K562 (cell line): ENCODE data around the gene NRM. TPM values are rescaled to one million over a fixed set of nuclear protein-coding genes. Genes with fewer than 3 reads are reported as not detected.

Experiments used
- AFF4 ChIP-seq: sonication (generic); formaldehyde crosslinking; IDR thresholded peaks from 2 replicates; pipeline ENCODE4 v1.8.0; 2023; ENCODE audit warnings: mild to moderate bottlenecking, missing genetic modification reagents
- ATF3 ChIP-seq, 2 experiments: fragments of 450-650 bp in 1 of 2; sonication (generic) in 1 of 2; formaldehyde crosslinking in 1 of 2; IDR thresholded peaks in 1 of 2; conservative IDR thresholded peaks in 1 of 2; 2 replicates each; pipeline versions ENCODE4 v1.6.1 to v1.8.1; 2016 to 2023; ENCODE audit warnings: mild to moderate bottlenecking in 2 of 2, moderate library complexity in 2 of 2, inconsistent platforms in 1 of 2, missing genetic modification reagents in 1 of 2
- CBFB ChIP-seq: sonication (generic); formaldehyde crosslinking; IDR thresholded peaks from 2 replicates; pipeline ENCODE4 v1.4.0; 2020; ENCODE audit warnings: mild to moderate bottlenecking, missing genetic modification reagents
- CC2D1A ChIP-seq: fragments of 450-650 bp; IDR thresholded peaks from 2 replicates; pipeline ENCODE4 v1.6.1; 2017; ENCODE audit warnings: mild to moderate bottlenecking
- CCNT2 ChIP-seq: IDR thresholded peaks from 2 replicates; pipeline ENCODE4 v1.6.1; 2011; ENCODE audit warnings: borderline replicate concordance, low read depth, mild to moderate bottlenecking, moderate library complexity, mixed read lengths, low read length; ENCODE audit not compliant: insufficient read length; ENCODE audit errors: extremely low read depth
- CSDE1 ChIP-seq, 2 experiments: fragments of 450-650 bp; IDR thresholded peaks; 2 replicates each; pipeline ENCODE4 v1.6.1; 2016; ENCODE audit warnings: mild to moderate bottlenecking in 1 of 2
- ELF1 ChIP-seq: fragments of 200-800 bp; sonication (Bioruptor generic); IDR thresholded peaks from 2 replicates; pipeline ENCODE4 v1.6.1; 2016; ENCODE audit warnings: missing genetic modification characterization, missing compliant biosample characterization
- ETS1 ChIP-seq: conservative IDR thresholded peaks from 2 replicates; pipeline ENCODE4 v1.6.1; 2011; ENCODE audit warnings: low read depth, mild to moderate bottlenecking, low read length; ENCODE audit not compliant: control insufficient read depth
- GABPA ChIP-seq: fragments of 200-800 bp; sonication (Bioruptor generic); conservative IDR thresholded peaks from 2 replicates; pipeline ENCODE4 v1.6.1; 2016; ENCODE audit warnings: low read depth, missing genetic modification characterization, missing compliant biosample characterization
- HDAC1 ChIP-seq, 2 experiments: fragments of 450-650 bp; IDR thresholded peaks; 2 replicates each; pipeline ENCODE4 v1.6.1; 2016 to 2017; ENCODE audit warnings: inconsistent platforms in 1 of 2, mild to moderate bottlenecking in 1 of 2, moderate library complexity in 1 of 2
- HDGF ChIP-seq: fragments of 450-650 bp; IDR thresholded peaks from 2 replicates; pipeline ENCODE4 v1.6.1; 2016
- HIVEP1 ChIP-seq: fragments of 250-450 bp; sonication (Bioruptor Pico); IDR thresholded peaks from 2 replicates; pipeline ENCODE4 v1.4.0; 2020; ENCODE audit warnings: mild to moderate bottlenecking
- MCM7 ChIP-seq, 2 experiments: fragments of 450-650 bp; IDR thresholded peaks; 2 replicates each; pipeline ENCODE4 v1.6.1; 2016 to 2018
- NBN ChIP-seq: fragments of 450-650 bp; IDR thresholded peaks from 2 replicates; pipeline ENCODE4 v1.6.1; 2016; ENCODE audit warnings: low read depth, mild to moderate bottlenecking
- POLR3G ChIP-seq: IDR thresholded peaks from 2 replicates; pipeline ENCODE4 v1.6.1; 2011; ENCODE audit not compliant: insufficient read length, insufficient replicate concordance; ENCODE audit errors: extremely low read depth
- RB1 ChIP-seq: fragments of 450-650 bp; IDR thresholded peaks from 2 replicates; pipeline ENCODE4 v1.6.1; 2017; ENCODE audit warnings: low read depth, mild to moderate bottlenecking
- SPI1 ChIP-seq: IDR thresholded peaks from 2 replicates; pipeline ENCODE4 v1.6.1; 2011; ENCODE audit warnings: low read depth, low read length, control low read depth, borderline replicate concordance
- TRIM24 ChIP-seq, 2 experiments: fragments of 450-650 bp; IDR thresholded peaks; 2 replicates each; pipeline ENCODE4 v1.6.1; 2016
- ZNF217 ChIP-seq: sonication (generic); formaldehyde crosslinking; IDR thresholded peaks from 2 replicates; pipeline ENCODE4 v1.8.0; 2022; ENCODE audit warnings: mild to moderate bottlenecking, missing genetic modification reagents
- ZNF511 ChIP-seq: sonication (generic); formaldehyde crosslinking; IDR thresholded peaks from 2 replicates; pipeline ENCODE4 v1.8.0; 2022; ENCODE audit warnings: mild to moderate bottlenecking, missing genetic modification reagents
- polyA plus RNA-seq, 8 experiments: library from polyadenylated mRNA; depleted of rRNA in 4 of 8; stranded (reverse) in 5 of 8; unstranded in 3 of 8; fragments of >200 nt; fragmentation: Nextera tagmentation in 2 of 8; fragmentation: Illumina TruSeq in 1 of 8; extraction: Ambion mirVana in 2 of 8; extraction: Trizol in 1 of 8; gene quantifications; 2 replicates each; pipeline versions ENCODE4 v1.2.1 to v1.2.3, GENCODE V29; 2011 to 2014; ENCODE audit warnings: inconsistent platforms in 1 of 8, missing spikeins in 1 of 8
- total RNA-seq, 7 experiments: library from RNA; depleted of rRNA in 6 of 7; stranded (reverse); fragments of >200 nt in 6 of 7; fragmentation: Illumina TruSeq in 2 of 7; extraction: Trizol in 2 of 7; gene quantifications; 2 replicates each; pipeline versions ENCODE4 v1.2.1 to v1.2.3, GENCODE V29; 2011 to 2021; ENCODE audit warnings: low replicate concordance in 1 of 7

Gene NRM
- total and polyA plus RNA-seq, 9 of the 15 experiments (the other 6 are each of a cell fraction or from before 2014, with no cell fraction given): 9.7 to 58.2 (median 18.1) TPM

- TF ChIP-seq RB1: peak; percentile 23; the same call in 1 of the 2 replicates
- TF ChIP-seq CSDE1 (IDR thresholded peaks at IDR 0.05): peak in 1 of 2 experiments; percentile 79; a peak in 1 of 4 replicates
- TF ChIP-seq ZNF217 (CRISPR knock-in tag): no peak
- TF ChIP-seq SPI1: peak; percentile 57; the same call in 1 of the 2 replicates
- TF ChIP-seq NBN: peak; percentile 28
- TF ChIP-seq GABPA (tag): no peak
- TF ChIP-seq HIVEP1 (CRISPR knock-in tag): no peak
- no peak for TF ChIP-seq CCNT2
- TF ChIP-seq ZNF511 (CRISPR knock-in tag): 0 out of 2 replicates have a peak, but pooled peaks have one; percentile 41
- 0 out of 4 replicates have a peak, but pooled peaks have one; percentile 70 to 77 for TF ChIP-seq MCM7 (IDR thresholded peaks at IDR 0.05)
- TF ChIP-seq AFF4: no peak; the same call in 1 of the 2 replicates
- TF ChIP-seq ELF1: 0 out of 2 replicates have a peak, but pooled peaks have one; percentile 12
- peak in 1 of 2 experiments; percentile 58; a peak in 2 of 4 replicates for TF ChIP-seq TRIM24 (IDR thresholded peaks at IDR 0.05)
- no peak for TF ChIP-seq CBFB (CRISPR knock-in tag)
- TF ChIP-seq ETS1: peak; percentile 81
- 0 out of 2 replicates have a peak, but pooled peaks have one; percentile 27 for TF ChIP-seq CC2D1A
- no peak for TF ChIP-seq POLR3G
- TF ChIP-seq HDGF: peak; percentile 99
- peak in 1 of 2 experiments; percentile 78; a peak in 1 of 4 replicates for TF ChIP-seq HDAC1 (IDR thresholded peaks at IDR 0.05)
- no peak for TF ChIP-seq ATF3 (IDR thresholded peaks at IDR 0.05)
- TF ChIP-seq ATF3 (CRISPR knock-in tag; conservative IDR thresholded peaks at IDR 0.05): 0 out of 2 replicates have a peak, but pooled peaks have one; percentile 33
These were observed 4.5 kb downstream of the NRM start, which contains the start of gene PPP1R18 (continued) for GRCh38 chr6:30686009-30686907.
